ENCODE data around the gene GAB4.
"Not testable (repeated sequence)": the region's sequence is repeated elsewhere in the genome, so short reads cannot be mapped to it uniquely, and the experiment has no call there.

The GAB4 gene

GRCh38 chr22:16954060-16954403 lies 54.0 kb downstream of the GAB4 start:
- Histone ChIP-seq H3K4me1 (ENCODE audit: control insufficient read depth, insufficient read depth, low read length) (no peaks in the 10 kb centered on the region), H3K9me3 (ENCODE audit: control insufficient read depth, insufficient read depth, low read length) (no peaks in the 10 kb centered on the region), H3K27me3 (ENCODE audit: control insufficient read depth, insufficient read depth, low read length) (no peaks in the 10 kb centered on the region)

GRCh38 chr22:16953206-16954059 lies 54.6 kb downstream of the GAB4 start:
- no peaks in the 10 kb centered on the region for H3K4me1 ChIP-seq (ENCODE audit: control insufficient read depth, insufficient read depth, low read length)
- H3K27me3 ChIP-seq (ENCODE audit: control insufficient read depth, insufficient read depth, low read length) = no peaks in the 10 kb centered on the region
- H3K9ac ChIP-seq (ENCODE audit: low read depth, low read length) = no peak overlapping the region
- no peaks in the 10 kb centered on the region for H3K36me3 ChIP-seq (ENCODE audit: control insufficient read depth, insufficient read depth, low read length)
- H3K4me3 ChIP-seq (ENCODE audit: low read depth, low read length) = no peak overlapping the region
- H3K9me3 ChIP-seq (ENCODE audit: control insufficient read depth, insufficient read depth, low read length) = no peaks in the 10 kb centered on the region

More at GRCh38 chr22:16954060-16954403, 54.0 kb downstream of the GAB4 start:
- H3K9ac ChIP-seq (ENCODE audit: low read depth, low read length) = no peak overlapping the region
- no peaks in the 10 kb centered on the region for H3K36me3 ChIP-seq (ENCODE audit: control insufficient read depth, insufficient read depth, low read length)
- H3K4me3 ChIP-seq (ENCODE audit: low read depth, low read length) = no peak overlapping the region

GRCh38 chr22:16949561-16949960 lies 58.5 kb downstream of the GAB4 start:
- Histone ChIP-seq H3K9ac (ENCODE audit: low read depth, low read length) (no peak overlapping the region), H3K4me3 (ENCODE audit: low read depth, low read length) (no peak overlapping the region), H3K9me3 (ENCODE audit: control insufficient read depth, insufficient read depth, low read length) (no peaks in the 10 kb centered on the region), H3K36me3 (ENCODE audit: control insufficient read depth, insufficient read depth, low read length) (no peaks in the 10 kb centered on the region), H3K4me1 (ENCODE audit: control insufficient read depth, insufficient read depth, low read length) (no peaks in the 10 kb centered on the region), H3K27me3 (ENCODE audit: control insufficient read depth, insufficient read depth, low read length) (no peaks in the 10 kb centered on the region)

- H3K36me3 ChIP-seq (ENCODE audit: control insufficient read depth, insufficient read depth, low read length) = no peaks in the 10 kb centered on the region
- H3K4me3 ChIP-seq (ENCODE audit: low read depth, low read length) = no peak overlapping the region
- peaks cover 8% of the 10 kb centered on the region for H3K27me3 ChIP-seq (ENCODE audit: control insufficient read depth, insufficient read depth, low read length)
- no peaks in the 10 kb centered on the region for H3K9me3 ChIP-seq (ENCODE audit: control insufficient read depth, insufficient read depth, low read length)
- peaks cover 3% of the 10 kb centered on the region for H3K4me1 ChIP-seq (ENCODE audit: control insufficient read depth, insufficient read depth, low read length)
- no peak overlapping the region for H3K9ac ChIP-seq (ENCODE audit: low read depth, low read length)
These were observed 70.2 kb downstream of the GAB4 start for GRCh38 chr22:16937811-16938210.

GRCh38 chr22:16937209-16937608 lies 70.8 kb downstream of the GAB4 start:
- H3K4me3 ChIP-seq (ENCODE audit: low read depth, low read length); H3K9ac ChIP-seq (ENCODE audit: low read depth, low read length); H3K9me3 ChIP-seq (ENCODE audit: control insufficient read depth, insufficient read depth, low read length): not testable (repeated sequence)

GRCh38 chr22:16936625-16937024 lies 71.4 kb downstream of the GAB4 start:
- no peak overlapping the region for H3K4me3 ChIP-seq (ENCODE audit: low read depth, low read length)
- peaks cover 8% of the 10 kb centered on the region for H3K27me3 ChIP-seq (ENCODE audit: control insufficient read depth, insufficient read depth, low read length)
- H3K4me1 ChIP-seq (ENCODE audit: control insufficient read depth, insufficient read depth, low read length) = peaks cover 3% of the 10 kb centered on the region

More at GRCh38 chr22:16937209-16937608, 70.8 kb downstream of the GAB4 start:
- not testable (repeated sequence) for H3K27me3 ChIP-seq (ENCODE audit: control insufficient read depth, insufficient read depth, low read length); H3K4me1 ChIP-seq (ENCODE audit: control insufficient read depth, insufficient read depth, low read length); H3K36me3 ChIP-seq (ENCODE audit: control insufficient read depth, insufficient read depth, low read length)

DNA sequence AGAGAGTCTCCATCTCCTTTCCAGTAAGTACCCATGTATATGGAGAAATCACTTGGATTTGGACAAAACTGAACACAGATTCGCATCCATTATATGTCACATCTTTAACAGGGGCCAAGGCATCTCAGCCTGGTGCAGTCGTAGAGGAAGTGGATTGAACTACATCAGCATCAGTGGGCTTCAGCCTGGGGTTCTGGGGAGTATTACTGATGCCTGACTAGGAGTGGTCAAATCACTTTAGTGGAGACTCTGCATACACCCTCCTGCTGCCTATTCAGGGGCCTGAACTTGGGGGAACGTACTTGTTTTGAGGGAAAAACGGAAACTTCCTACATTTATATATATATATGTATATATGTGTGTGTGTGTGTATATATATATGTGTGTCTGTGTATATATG lies 72.8 kb downstream of the GAB4 start:
- no peak overlapping the region for H3K9ac ChIP-seq (ENCODE audit: low read depth, low read length)
- peaks cover 8% of the 10 kb centered on the region for H3K27me3 ChIP-seq (ENCODE audit: control insufficient read depth, insufficient read depth, low read length)
- no peaks in the 10 kb centered on the region for H3K9me3 ChIP-seq (ENCODE audit: control insufficient read depth, insufficient read depth, low read length)
- no peak overlapping the region for H3K4me3 ChIP-seq (ENCODE audit: low read depth, low read length)
- H3K4me1 ChIP-seq (ENCODE audit: control insufficient read depth, insufficient read depth, low read length) = peaks cover 3% of the 10 kb centered on the region
- H3K36me3 ChIP-seq (ENCODE audit: control insufficient read depth, insufficient read depth, low read length) = no peaks in the 10 kb centered on the region

More at GRCh38 chr22:16936625-16937024, 71.4 kb downstream of the GAB4 start:
- Histone ChIP-seq H3K9me3 (ENCODE audit: control insufficient read depth, insufficient read depth, low read length) (no peaks in the 10 kb centered on the region), H3K9ac (ENCODE audit: low read depth, low read length) (no peak overlapping the region), H3K36me3 (ENCODE audit: control insufficient read depth, insufficient read depth, low read length) (no peaks in the 10 kb centered on the region)

DNA sequence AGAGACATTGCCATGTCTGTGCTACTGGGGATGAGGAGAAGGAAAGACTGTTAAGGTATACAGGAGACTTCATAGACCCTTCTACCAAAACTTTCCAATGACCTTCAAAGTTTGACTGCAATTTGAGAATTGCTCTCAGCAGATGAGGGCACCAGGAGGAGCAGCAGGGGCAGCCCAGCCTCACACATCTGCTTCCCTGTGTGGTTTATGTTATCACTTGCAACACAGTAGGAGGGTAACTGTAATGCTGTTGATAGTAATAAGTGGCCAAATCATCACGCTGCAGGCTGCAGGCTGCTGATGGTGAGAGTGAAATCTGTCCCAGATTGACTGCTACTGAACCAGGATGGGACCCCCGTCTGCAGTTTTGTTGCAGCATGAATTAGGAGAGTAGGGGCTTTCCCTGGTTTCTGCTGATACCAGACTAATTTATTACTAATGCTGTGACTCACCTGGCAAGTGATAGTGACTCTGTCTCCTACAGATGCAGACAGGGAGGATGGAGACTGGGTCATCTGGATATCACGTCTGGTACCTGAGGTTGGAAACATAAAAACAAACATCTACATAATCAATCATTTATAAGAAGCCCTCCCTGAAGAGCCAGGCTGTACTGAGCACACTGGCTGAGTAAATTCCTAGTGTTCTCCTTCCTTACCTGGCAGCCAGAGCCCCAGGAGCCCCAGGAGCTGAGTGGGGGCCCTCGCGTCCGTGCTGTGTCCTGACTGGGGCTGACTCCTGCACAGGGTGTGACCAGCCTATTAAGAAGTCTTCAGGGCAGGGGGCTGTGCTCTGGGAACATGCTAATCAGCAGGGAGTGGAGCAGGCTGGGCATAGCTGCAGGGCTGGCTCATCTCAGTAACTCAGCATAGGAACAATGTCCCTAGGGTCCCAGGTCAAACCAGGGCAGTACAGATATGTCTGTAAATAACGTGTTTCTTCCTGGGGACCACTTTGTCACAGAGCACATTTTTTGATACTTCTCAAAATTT lies 74.4 kb downstream of the GAB4 start:
- Histone ChIP-seq H3K9me3 (ENCODE audit: control insufficient read depth, insufficient read depth, low read length) (no peaks in the 10 kb centered on the region), H3K9ac (ENCODE audit: low read depth, low read length) (no peak overlapping the region), H3K36me3 (ENCODE audit: control insufficient read depth, insufficient read depth, low read length) (no peaks in the 10 kb centered on the region), H3K27me3 (ENCODE audit: control insufficient read depth, insufficient read depth, low read length) (peaks cover 14% of the 10 kb centered on the region), H3K4me3 (ENCODE audit: low read depth, low read length) (no peak overlapping the region), H3K4me1 (ENCODE audit: control insufficient read depth, insufficient read depth, low read length) (peaks cover 3% of the 10 kb centered on the region)

DNA sequence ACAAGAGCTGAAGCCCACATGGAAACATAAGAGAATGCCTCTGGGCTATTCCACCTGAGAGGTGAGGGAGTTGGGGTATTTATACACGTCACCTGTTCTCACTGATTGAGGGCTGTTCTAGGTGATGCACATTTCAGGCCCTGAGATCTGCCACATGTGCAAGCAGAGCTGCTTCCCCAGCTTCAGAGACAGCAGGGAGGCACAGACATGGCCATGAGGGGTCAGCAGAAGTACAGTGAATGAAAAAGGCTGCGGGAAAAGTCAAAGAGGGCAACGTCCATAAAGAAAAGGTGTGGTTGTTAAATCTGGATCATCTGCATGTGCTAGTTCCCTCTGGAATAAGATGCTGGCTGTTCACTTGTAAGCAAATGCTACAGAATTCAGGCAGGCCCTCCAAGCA lies 75.4 kb downstream of the GAB4 start:
- Histone ChIP-seq H3K4me1 (ENCODE audit: control insufficient read depth, insufficient read depth, low read length) (peaks cover 3% of the 10 kb centered on the region), H3K9me3 (ENCODE audit: control insufficient read depth, insufficient read depth, low read length) (no peaks in the 10 kb centered on the region), H3K27me3 (ENCODE audit: control insufficient read depth, insufficient read depth, low read length) (peaks cover 14% of the 10 kb centered on the region), H3K4me3 (ENCODE audit: low read depth, low read length) (no peak overlapping the region), H3K36me3 (ENCODE audit: control insufficient read depth, insufficient read depth, low read length) (no peaks in the 10 kb centered on the region), H3K9ac (ENCODE audit: low read depth, low read length) (no peak overlapping the region)

- Histone ChIP-seq H3K9ac (ENCODE audit: low read depth, low read length) (no peak overlapping the region), H3K27me3 (ENCODE audit: control insufficient read depth, insufficient read depth, low read length) (peaks cover 8% of the 10 kb centered on the region), H3K36me3 (ENCODE audit: control insufficient read depth, insufficient read depth, low read length) (no peaks in the 10 kb centered on the region), H3K4me1 (ENCODE audit: control insufficient read depth, insufficient read depth, low read length) (no peaks in the 10 kb centered on the region), H3K4me3 (ENCODE audit: low read depth, low read length) (no peak overlapping the region), H3K9me3 (ENCODE audit: control insufficient read depth, insufficient read depth, low read length) (no peaks in the 10 kb centered on the region)
These were observed 82.5 kb downstream of the GAB4 start for GRCh38 chr22:16925407-16925966.

- Histone ChIP-seq H3K27me3 (ENCODE audit: control insufficient read depth, insufficient read depth, low read length) (peaks cover 2% of the 10 kb centered on the region), H3K4me3 (ENCODE audit: low read depth, low read length) (no peak overlapping the region)
These were observed 85.3 kb downstream of the GAB4 start for GRCh38 chr22:16922706-16923105.

More at GRCh38 chr22:16922706-16923105, 85.3 kb downstream of the GAB4 start:
- Histone ChIP-seq H3K9ac (ENCODE audit: low read depth, low read length) (no peak overlapping the region), H3K9me3 (ENCODE audit: control insufficient read depth, insufficient read depth, low read length) (no peaks in the 10 kb centered on the region), H3K36me3 (ENCODE audit: control insufficient read depth, insufficient read depth, low read length) (no peaks in the 10 kb centered on the region), H3K4me1 (ENCODE audit: control insufficient read depth, insufficient read depth, low read length) (no peaks in the 10 kb centered on the region)

All from iPS-15b (cell line).